Measurements from ENCODE around the gene DERA.
"Not testable (repeated sequence)": the region's sequence is repeated elsewhere in the genome, so short reads cannot be mapped to it uniquely, and the experiment has no call there.

Gene DERA

DNA sequence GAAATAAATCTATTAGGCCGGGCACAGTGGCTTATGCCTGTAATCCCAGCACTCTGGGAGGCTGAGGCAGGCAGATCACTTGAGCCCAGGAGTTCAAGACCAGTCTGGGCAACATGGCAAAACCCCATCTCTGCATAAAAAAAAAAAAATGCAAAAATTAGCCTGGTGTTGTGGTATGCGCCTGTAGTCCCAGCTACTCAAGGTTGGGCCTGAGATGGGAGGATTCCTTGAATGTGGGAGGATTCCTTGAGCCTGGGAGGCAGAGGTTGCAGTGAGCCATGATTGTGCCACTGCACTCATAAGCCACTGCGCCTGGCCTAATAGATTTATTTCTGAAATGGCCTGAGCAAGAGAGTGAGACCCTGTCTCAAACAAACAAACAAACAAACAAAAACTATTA lies 55.9 kb downstream of the DERA start:
- DNase-seq = not testable (repeated sequence)

GRCh38 chr12:15971211-15971610 lies 60.1 kb downstream of the DERA start:
- no peak for DNase-seq

DNA sequence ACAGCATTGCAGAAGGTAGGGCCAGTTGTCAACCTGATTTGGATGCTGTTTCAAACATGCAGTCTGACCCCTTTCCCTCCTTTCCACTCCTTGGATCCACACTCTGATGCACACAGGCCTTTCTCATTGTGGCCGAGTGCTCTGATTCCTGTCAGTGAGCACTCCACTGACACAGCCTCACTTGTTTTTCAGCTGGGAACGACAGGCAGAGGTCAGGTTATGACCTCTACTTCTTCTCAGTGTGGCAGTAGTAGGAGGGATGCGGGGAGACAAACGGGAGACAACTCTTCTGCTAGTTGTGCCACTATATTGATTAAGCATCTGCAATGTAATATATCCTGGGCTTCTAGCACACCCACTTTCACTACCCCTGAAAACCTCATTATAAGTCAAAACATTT lies 61.8 kb downstream of the DERA start:
- no peak for DNase-seq

DNA sequence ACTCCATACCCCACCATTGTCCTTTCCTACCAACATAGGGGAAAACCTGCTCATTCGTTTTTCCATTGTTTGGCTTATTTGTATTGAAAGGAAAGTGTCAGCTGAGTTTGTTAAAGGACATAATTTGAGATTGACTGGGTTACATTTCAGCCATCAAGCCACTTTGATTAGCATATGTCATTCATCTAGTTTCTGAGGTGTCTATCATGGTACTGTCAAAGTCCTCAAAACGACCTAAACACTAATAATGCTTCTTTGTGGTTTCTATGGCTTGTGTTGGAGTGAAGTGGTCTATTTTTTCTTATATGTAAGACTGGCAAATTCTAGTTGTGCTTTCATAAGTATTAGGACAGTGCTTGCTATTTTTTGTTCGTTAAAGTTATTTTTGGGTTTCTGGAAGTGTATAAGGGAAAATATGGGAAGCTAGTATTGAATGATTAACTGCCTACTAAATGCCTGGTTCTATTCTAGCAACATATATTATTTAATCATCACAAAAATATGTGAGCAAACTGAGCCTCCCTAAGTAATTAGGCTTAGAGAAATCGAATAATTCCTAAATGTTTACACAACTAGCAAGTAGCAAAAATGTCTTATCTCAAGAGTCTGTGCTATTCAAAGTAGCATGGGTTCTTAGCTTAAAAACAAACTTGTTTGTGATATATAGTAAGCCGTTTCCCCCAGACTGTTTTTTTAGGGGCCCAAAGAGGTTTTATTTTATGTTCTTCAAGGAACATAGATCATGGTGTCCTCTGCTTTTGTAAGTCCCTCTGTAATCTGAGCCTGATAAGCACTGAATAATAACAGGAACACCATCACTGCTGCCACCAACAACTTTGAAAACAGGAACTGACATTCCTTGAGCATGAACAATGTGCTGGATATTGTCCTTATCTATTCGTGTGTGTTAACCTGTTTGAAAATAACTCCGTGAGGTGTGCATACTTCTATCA lies 67.1 kb downstream of the DERA start:
- DNase-seq = no peak

DNA sequence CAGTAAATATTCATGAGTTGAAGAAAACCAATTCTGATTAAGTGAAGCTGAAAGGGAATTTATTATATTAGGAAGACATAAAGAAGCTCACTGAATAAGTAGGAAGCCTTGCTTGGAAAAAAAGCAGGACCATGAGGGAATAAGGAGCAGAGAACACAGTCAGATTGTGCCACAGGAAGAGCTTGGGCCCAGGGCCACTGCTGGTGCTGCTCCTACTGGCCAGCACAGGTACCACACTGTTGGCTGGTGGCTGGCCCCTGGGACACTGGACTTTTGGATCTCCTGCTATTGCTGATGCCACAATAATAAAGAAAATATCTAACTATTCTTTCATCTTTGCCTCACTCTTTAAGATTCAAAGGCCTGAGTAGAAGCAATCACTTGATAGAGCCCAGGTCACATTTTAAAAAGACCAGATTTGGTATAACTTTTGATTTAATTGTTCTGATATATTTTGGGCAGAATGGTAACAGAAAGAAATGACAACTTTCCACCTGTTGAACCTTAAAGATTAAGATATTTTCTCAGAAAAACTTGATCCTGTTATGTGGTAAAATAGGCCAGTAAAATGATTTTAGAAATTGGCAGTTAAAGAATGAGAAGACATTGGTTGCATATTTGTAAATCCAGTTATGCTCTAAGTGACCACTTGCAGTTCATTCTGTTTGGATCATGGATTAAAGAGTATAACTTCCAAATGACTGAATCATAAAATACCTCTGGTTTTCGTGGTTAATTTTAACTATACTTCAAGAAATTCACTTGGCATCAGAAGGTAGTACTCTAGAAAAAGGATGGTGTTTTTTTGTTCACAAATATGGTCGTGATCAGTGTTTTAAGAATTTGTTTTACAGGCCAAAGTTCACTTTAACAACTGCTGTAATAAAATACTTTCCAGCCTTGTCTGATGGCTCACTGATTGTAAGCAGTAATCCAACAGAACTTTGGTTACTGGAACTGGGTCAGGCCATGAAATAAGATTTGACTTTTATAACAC lies 68.3 kb downstream of the DERA start:
- DNase-seq = no peak

DNA sequence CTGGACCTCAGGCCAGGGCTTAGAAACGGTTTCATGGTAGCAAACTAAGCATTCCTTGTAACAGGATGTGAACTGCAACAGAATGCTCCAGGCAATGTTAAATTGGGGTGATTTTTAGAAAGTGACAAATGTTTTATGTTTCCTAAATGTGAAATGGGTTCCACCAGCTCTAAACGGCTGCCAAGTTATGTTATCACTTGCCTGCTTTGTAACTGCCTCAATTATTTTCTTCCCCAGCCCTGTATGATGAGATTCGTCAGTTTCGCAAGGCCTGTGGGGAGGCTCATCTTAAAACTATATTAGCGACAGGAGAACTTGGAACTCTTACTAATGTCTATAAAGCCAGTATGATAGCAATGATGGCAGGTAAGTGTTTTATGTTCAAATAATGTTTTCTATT lies 70.9 kb downstream of the DERA start:
- DNase-seq = no peak

- DNase-seq = no peak
Measured at GRCh38 chr12:15982471-15982870, 71.3 kb downstream of the DERA start.

DNA sequence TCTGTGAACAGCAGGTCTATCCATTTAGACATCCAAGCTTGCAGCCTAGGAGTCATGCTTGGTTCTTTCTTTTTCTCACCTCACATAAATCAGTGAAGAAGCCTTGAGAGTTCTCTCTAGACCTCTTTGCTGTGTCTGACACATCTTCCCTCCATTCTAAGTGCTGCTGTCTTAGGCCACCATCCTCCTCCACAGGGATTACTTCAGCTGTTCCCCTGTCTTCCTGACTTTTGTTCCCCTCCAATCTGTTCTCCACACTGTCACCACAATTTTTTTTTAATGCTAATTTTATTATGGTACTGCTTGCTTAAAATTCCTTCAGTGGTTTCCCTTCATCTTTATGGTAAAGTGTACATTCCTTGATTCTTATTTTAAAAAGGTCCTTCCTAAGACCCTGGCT lies 71.8 kb downstream of the DERA start:
- no peak for DNase-seq

- DNase-seq = no peak
Measured at GRCh38 chr12:15984097-15984800, 73.1 kb downstream of the DERA start.

DNA sequence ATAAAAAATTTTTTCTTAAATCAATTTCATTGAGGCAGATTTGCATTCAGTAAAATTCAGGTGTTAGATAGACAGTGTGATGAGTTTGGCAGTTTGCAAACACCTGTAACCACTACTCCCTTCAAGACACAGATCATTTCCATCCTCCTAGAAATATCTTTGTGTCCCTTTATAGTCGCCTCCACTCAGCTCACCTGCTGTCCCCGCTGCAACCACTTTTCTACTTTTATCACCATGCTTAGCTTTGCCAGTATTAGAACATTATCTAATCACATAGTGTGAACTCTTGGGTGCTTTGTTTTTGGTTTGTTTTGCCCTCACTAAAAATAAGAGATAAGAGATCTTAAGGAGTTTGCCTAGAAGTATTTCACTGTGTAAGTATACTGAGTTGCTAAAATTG lies 73.8 kb downstream of the DERA start:
- no peak for DNase-seq

DNA sequence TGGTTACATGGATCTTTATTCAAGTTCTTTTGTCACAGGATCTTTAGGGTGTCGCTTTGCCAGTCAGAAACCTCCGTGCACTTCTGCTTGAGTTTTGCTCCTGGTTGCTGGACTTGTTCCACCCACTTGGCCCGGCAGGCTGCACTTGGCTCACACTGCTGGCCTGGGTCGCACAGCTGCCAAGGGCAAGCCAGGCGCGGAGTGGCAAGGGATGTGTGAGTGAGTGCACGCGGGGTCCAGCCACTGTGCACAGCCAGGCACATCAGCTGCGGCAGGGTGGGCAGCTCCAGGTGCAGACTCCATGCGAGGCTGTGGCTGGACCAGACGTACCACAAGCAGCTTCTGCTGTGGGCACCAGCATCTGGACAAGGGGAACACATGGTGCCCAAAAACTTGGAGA lies 76.6 kb downstream of the DERA start:
- DNase-seq = no peak

DNA sequence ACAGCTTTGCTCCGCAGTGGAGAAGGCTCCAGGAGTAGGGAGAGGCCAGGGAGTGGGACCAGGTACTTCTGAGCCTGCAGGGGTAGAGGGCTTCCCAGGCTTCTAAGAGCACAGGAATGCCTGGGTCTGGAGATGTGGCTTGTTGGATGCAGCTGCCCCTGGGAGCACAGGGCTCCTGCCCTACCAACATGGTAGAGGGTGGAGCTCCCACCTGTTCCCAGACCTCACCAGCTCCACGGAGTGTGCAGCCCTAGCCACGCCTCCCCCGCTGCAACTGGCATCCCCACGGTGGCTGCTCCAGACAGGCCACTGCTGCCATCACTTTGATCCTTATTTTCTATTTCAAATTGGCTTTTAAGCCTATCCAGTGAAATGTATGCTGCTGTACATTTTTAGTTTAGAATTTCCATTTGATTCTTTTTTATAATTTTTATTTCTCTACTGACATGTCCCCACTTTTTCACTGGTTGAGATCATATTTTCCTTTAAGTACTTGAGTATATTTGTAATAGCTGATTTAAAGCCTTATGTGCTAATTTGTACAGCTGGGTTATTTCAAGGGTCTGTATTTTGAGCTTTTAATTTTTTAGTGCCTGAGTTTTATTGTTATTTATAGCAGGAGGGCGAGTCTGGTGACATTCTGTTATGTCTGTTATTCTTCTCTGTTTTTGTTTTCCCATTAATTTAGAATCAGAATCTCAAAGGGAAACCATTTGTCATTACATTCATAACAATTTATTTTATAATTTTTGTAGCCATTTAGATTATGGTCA lies 78.0 kb downstream of the DERA start:
- no peak for DNase-seq

- DNase-seq = no peak
Measured at GRCh38 chr12:15995801-15996200, 84.7 kb downstream of the DERA start.

DNA sequence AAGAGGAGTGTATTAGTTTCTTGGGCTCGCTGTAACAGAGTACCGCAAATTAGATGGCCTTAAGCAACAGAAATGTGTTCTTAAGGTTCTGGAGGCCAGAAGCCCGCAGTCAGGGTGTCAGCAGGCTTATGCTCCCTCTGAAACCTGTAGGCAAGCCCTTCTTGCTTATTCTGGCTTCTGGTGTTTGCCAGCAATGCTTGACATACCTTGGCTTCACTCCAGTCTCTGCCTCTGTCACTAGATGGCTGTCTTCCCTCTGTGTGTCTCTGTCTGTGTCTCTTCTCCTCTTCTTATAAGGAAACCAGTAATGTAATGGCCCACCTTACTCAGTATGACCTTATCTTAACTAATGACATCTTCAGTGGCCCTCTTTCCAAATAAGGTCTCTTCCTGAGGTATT lies 85.1 kb downstream of the DERA start:
- no peak for DNase-seq

GRCh38 chr12:15996948-15997347 lies 85.8 kb downstream of the DERA start:
- no peak for DNase-seq

GRCh38 chr12:15997910-15998309 lies 86.8 kb downstream of the DERA start:
- DNase-seq = no peak

- no peak for DNase-seq
Measured at GRCh38 chr12:16002880-16003279, 91.7 kb downstream of the DERA start.

- no peak for DNase-seq
Measured at GRCh38 chr12:16003460-16003859, 92.3 kb downstream of the DERA start.

DNA sequence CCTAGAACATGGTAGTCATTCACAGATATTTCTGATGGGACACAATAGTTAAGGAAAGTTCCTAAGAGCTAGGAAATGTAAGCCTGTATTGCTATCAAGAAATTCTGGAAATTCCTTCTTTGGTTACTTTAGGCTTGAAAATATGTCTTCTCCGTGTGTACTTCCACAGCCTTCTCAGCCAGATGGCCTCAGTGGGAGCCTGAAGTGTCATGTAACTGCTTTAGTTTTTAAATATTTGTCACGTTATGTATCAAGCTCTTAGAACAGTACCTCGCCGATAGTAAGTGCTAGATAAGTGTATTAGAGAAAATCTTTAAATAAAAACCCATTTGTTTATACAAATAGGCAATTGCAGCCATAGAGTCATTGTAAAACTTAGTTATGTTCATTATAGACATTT lies 95.6 kb downstream of the DERA start:
- no peak for DNase-seq

DNA sequence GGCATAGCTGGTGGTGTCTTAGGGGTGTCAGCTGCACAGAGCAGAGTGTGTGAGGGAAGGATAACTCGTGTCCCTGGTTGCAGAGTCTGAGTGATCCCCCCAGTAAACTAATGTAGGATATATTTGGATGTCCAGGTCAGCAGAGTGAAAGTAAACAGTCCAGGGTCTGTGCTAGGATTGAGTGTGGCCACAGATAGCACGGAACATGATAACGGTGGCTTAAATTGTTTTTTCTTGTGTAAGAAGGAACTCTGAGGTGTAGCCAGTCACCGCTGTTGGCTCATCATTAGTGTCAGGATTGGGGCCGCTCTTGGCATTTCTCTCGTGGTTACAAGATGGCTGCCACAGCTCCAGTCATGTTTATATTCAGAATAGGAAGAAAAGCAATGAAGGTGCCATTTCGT lies 97.3 kb downstream of the DERA start:
- DNase-seq = no peak

DNA sequence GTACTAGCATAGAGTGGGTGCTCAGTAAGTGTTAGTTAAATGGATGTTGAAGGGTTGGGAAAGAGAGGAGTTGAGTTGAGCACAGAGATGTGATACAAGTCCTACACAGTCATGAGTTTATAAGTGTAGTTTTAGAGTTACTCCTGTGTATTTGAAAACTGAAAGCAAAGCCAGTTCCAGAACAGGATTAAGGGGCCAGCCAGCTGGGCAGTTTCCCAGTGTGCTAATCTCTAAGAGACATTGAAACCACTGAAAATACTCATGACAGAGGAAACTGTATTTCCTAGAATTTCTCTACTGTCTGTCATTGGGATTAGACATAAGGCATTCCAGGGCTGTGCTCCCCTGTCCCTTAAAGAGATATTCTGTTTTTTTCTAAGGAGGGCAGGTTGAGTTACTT lies 101.0 kb downstream of the DERA start:
- DNase-seq = no peak

GRCh38 chr12:16013722-16014121 lies 102.6 kb downstream of the DERA start:
- DNase-seq = not testable (repeated sequence)
